Choroid plexus epithelial cell (primary cell): ENCODE measurements around the gene BLOC1S4.

Experiments
- DNase-seq: peaks from one replicate; pipeline ENCODE4 v3.0.0-alpha.2; 2010; ENCODE audit warnings: low read depth
- H3K4me3 ChIP-seq: 2 replicates; pipeline ENCODE4 v1.5.1; 2011; ENCODE audit warnings: low read depth, mild to moderate bottlenecking, control low read depth, low read length, moderate library complexity
- CTCF ChIP-seq: conservative IDR thresholded peaks from 2 replicates; pipeline ENCODE4 v1.5.1; 2011; ENCODE audit warnings: low read depth, mild to moderate bottlenecking, control low read depth, inconsistent platforms, low read length, moderate library complexity

The BLOC1S4 gene

DNA sequence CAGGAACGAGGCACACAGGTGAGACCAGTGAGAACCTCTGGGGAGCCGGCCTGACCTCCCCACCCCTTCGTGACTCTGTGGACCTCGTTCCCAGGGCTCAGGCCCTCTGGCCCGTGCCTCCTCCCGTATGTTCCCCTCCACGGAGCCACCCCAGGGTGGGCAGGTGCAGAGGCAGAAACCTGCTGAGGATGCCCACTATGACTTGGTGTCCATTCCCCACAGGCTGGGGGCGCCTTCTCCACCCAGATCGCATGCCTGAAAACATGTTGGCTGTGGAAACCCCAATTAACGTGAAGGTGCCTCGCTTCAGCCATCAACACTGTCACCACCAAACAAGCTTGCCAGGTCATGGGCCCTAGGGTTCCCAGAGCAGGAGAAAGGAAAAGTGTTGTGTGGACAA, 27.0 kb downstream of the BLOC1S4 start:
- no peak for DNase-seq
- no peak overlapping the region for H3K4me3 ChIP-seq
- TF ChIP-seq CTCF = no peak

DNA sequence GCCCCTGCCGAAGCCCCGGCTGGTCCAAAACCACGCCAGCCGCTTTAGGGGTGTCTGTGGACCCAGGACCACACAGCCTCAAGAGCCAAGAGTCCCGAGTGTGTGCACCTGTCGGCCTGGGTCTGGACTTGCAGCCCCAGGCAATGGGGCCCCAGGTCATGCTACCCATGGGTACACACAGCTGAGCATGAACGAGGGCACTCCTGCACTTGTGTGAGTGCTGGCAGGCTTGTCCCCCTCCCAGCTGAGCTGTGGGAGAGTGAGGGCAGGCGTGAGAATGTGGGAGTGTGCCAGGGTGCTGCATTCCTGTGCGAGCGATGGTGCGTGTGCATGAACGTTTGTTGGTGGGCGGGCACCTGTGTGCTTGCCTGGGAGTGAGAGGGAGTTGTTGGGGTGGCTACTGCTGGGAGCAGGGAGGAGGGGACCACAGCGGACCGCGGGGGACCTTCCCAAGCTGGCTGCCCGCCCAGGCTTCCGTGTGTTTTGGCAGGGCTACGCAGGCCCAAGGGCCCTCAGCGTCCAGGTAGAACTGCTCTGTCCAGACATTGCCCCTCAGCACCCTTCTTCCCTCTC, 30.8 kb downstream of the BLOC1S4 start:
- DNase-seq = no peak
- TF ChIP-seq CTCF = no peak
- no peak overlapping the region for H3K4me3 ChIP-seq

GRCh38 chr4:6747294-6748051, 31.5 kb downstream of the BLOC1S4 start:
- DNase-seq = no peak
- no peak for TF ChIP-seq CTCF
- no peak overlapping the region for H3K4me3 ChIP-seq

GRCh38 chr4:6748286-6748685, 32.3 kb downstream of the BLOC1S4 start:
- no peak overlapping the region for H3K4me3 ChIP-seq
- no peak for TF ChIP-seq CTCF
- DNase-seq = no peak

GRCh38 chr4:6749340-6750171, 33.6 kb downstream of the BLOC1S4 start:
- DNase-seq = peak; percentile 16
- no peak overlapping the region for H3K4me3 ChIP-seq
- TF ChIP-seq CTCF = no peak

- DNase-seq = no peak
- no peak overlapping the region for H3K4me3 ChIP-seq
- TF ChIP-seq CTCF = no peak
These were observed 34.6 kb downstream of the BLOC1S4 start for GRCh38 chr4:6750286-6751221.
